NOMO-1 treated with dmso at 0.1 percent for 144 hours (cell line): Measurements from ENCODE around the gene EXOSC10.
"Not testable (repeated sequence)": the region's sequence is repeated elsewhere in the genome, so short reads cannot be mapped to it uniquely, and the experiment has no call there.

ENCODE experiments used
- DNase-seq: peaks from one replicate; lab custom pipeline; 2025; ENCODE audit not compliant: unreplicated experiment; lab: John Stamatoyannopoulos, UW

The EXOSC10 gene

GRCh38 chr1:11019358-11019757, 80.3 kb downstream of the EXOSC10 start:
- not testable (repeated sequence) for DNase-seq
